DOHH2 (cell line): ENCODE measurements around the gene NEAT1.
"Not testable (repeated sequence)": the region's sequence is repeated elsewhere in the genome, so short reads cannot be mapped to it uniquely, and the experiment has no call there.

Source experiments
- H3F3A ChIP-seq: fragments of 200-600 bp; sonication (generic), shearing (Covaris generic); 2 replicates; pipeline ENCODE4 v1.6.0; 2016; ENCODE audit warnings: antibody characterized with exemption, mild to moderate bottlenecking; ENCODE audit not compliant: control insufficient read depth, insufficient read depth
- H3K27ac ChIP-seq: fragments of 200-600 bp; sonication (generic); 2 replicates; pipeline ENCODE4 v1.5.1; 2014; ENCODE audit warnings: low read depth, mild to moderate bottlenecking, low read length, moderate library complexity
- H3K27me3 ChIP-seq: fragments of 200-600 bp; sonication (generic); 2 replicates; pipeline ENCODE4 v1.6.1; 2014; ENCODE audit warnings: mild to moderate bottlenecking, low read length, mixed read lengths; ENCODE audit not compliant: control insufficient read depth
- H3K36me3 ChIP-seq: fragments of 200-600 bp; sonication (generic); 2 replicates; pipeline ENCODE4 v1.6.1; 2014; ENCODE audit warnings: mild to moderate bottlenecking, low read length, moderate library complexity, mixed read lengths; ENCODE audit not compliant: control insufficient read depth
- H3K4me1 ChIP-seq: fragments of 200-600 bp; sonication (generic); 2 replicates; pipeline ENCODE4 v1.6.1; 2014; ENCODE audit warnings: mild to moderate bottlenecking, low read length, mixed read lengths; ENCODE audit not compliant: control insufficient read depth
- H3K4me2 ChIP-seq: fragments of 200-600 bp; sonication (generic); 2 replicates; pipeline ENCODE4 v1.6.0; 2014; ENCODE audit warnings: mild to moderate bottlenecking, low read length, moderate library complexity
- H3K4me3 ChIP-seq: fragments of 200-600 bp; sonication (generic); 2 replicates; pipeline ENCODE4 v1.5.1; 2014; ENCODE audit warnings: mild to moderate bottlenecking, low read length, mixed read lengths
- H3K79me2 ChIP-seq: fragments of 200-600 bp; sonication (generic); 2 replicates; pipeline ENCODE4 v1.6.1; 2014; ENCODE audit warnings: mild to moderate bottlenecking, low read length, mixed read lengths; ENCODE audit not compliant: control insufficient read depth
- H3K9me2 ChIP-seq: fragments of 200-600 bp; sonication (generic); replicated peaks from 2 replicates; pipeline ENCODE4 v1.6.1; 2014; ENCODE audit warnings: mild to moderate bottlenecking, low read length, mixed read lengths; ENCODE audit not compliant: control insufficient read depth
- H3K9me3 ChIP-seq: fragments of 200-600 bp; sonication (generic); 2 replicates; pipeline ENCODE4 v1.6.1; 2014; ENCODE audit warnings: antibody characterized with exemption, low read length, mixed read lengths; ENCODE audit not compliant: control insufficient read depth, insufficient read depth
- H4K20me1 ChIP-seq: fragments of 200-600 bp; sonication (generic); 2 replicates; pipeline ENCODE4 v1.6.0; 2014; ENCODE audit warnings: low read depth, mild to moderate bottlenecking, antibody characterized with exemption, low read length, moderate library complexity; ENCODE audit not compliant: control insufficient read depth, insufficient read depth
- CTCF ChIP-seq: fragments of 200-600 bp; sonication (generic); IDR thresholded peaks from one replicate; pipeline ENCODE4 v1.5.1; 2014; ENCODE audit warnings: antibody characterized with exemption, mild to moderate bottlenecking, low read depth, low read length; ENCODE audit not compliant: poor library complexity, severe bottlenecking
- EZH2phosphoT487 ChIP-seq: fragments of 200-600 bp; sonication (generic); IDR thresholded peaks from 2 replicates; pipeline ENCODE4 v1.6.1; 2017; ENCODE audit warnings: borderline replicate concordance, mild to moderate bottlenecking, antibody characterized with exemption, low read length, moderate library complexity, mixed read lengths

Gene NEAT1

GRCh38 chr11:65456418-65456817 is 33.8 kb downstream of the NEAT1 start:
- no peak for TF ChIP-seq EZH2phosphoT487
- TF ChIP-seq CTCF = no peak

GRCh38 chr11:65459552-65459951 is 37.0 kb downstream of the NEAT1 start:
- no peak for TF ChIP-seq CTCF
- TF ChIP-seq EZH2phosphoT487 = no peak
- peaks cover 44% of the 10 kb centered on the region for H3K4me1 ChIP-seq
- H3F3A ChIP-seq = peaks cover 16% of the 10 kb centered on the region
- H3K4me2 ChIP-seq = peak overlapping the region; percentile 26
- peaks cover 46% of the 10 kb centered on the region for H3K36me3 ChIP-seq
- no peaks in the 10 kb centered on the region; the same call in 1 of the 2 replicates for H4K20me1 ChIP-seq
- H3K27me3 ChIP-seq = no peaks in the 10 kb centered on the region
- H3K79me2 ChIP-seq = peaks cover 67% of the 10 kb centered on the region
- no peak overlapping the region for H3K27ac ChIP-seq
- H3K9me3 ChIP-seq = no peaks in the 10 kb centered on the region
- no peaks in the 10 kb centered on the region for H3K9me2 ChIP-seq
- no peak overlapping the region for H3K4me3 ChIP-seq

More at GRCh38 chr11:65456418-65456817, 33.8 kb downstream of the NEAT1 start:
- Histone ChIP-seq H3K27me3 (no peaks in the 10 kb centered on the region), H4K20me1 (no peaks in the 10 kb centered on the region; the same call in 1 of the 2 replicates), H3K4me3 (peak overlapping the region; percentile 100), H3K4me2 (peak overlapping the region; percentile 84), H3K36me3 (peaks cover 44% of the 10 kb centered on the region), H3K9me2 (no peaks in the 10 kb centered on the region), H3K79me2 (peaks cover 64% of the 10 kb centered on the region), H3K4me1 (peaks cover 41% of the 10 kb centered on the region), H3F3A (peaks cover 11% of the 10 kb centered on the region), H3K27ac (peak overlapping the region; percentile 86), H3K9me3 (no peaks in the 10 kb centered on the region)

- not testable (repeated sequence) for H3K4me2 ChIP-seq, H3K27ac ChIP-seq, H3K9me3 ChIP-seq, H4K20me1 ChIP-seq, H3K4me3 ChIP-seq, H3K27me3 ChIP-seq, H3K9me2 ChIP-seq
- Histone ChIP-seq H3K4me1 (peaks cover 25% of the 10 kb centered on the region), H3K79me2 (peaks cover 12% of the 10 kb centered on the region), H3K36me3 (peaks cover 12% of the 10 kb centered on the region), H3F3A (peaks cover 26% of the 10 kb centered on the region)
These were observed 42.9 kb downstream of the NEAT1 start for GRCh38 chr11:65465471-65465870.

GRCh38 chr11:65467306-65467705 is 44.7 kb downstream of the NEAT1 start:
- Histone ChIP-seq H3K4me1 (peaks cover 44% of the 10 kb centered on the region), H3F3A (peaks cover 30% of the 10 kb centered on the region)
- H3K27me3 ChIP-seq, H3K9me3 ChIP-seq, H3K9me2 ChIP-seq, H3K36me3 ChIP-seq, H4K20me1 ChIP-seq, H3K4me2 ChIP-seq, H3K4me3 ChIP-seq, H3K27ac ChIP-seq, H3K79me2 ChIP-seq: not testable (repeated sequence)
